RWPE2 (cell line): ENCODE data around the gene LCORL.

Experiments
- ATAC-seq: fragments of 200-7000 bp; cut with Tn5 transposase; 3 replicates; pipeline ENCODE4 v1.9.1; 2021; ENCODE audit warnings: low read depth
- DNase-seq: peaks from one replicate; pipeline ENCODE4 v3.0.0-alpha.2; 2020; ENCODE audit warnings: low spot score
- H3K27ac ChIP-seq: fragments of 450-650 bp; 2 replicates; pipeline ENCODE4 v1.5.1; 2017; ENCODE audit warnings: mild to moderate bottlenecking; ENCODE audit not compliant: poor library complexity, severe bottlenecking
- H3K27me3 ChIP-seq: fragments of 250-450 bp; sonication (Bioruptor Pico); 2 replicates; pipeline ENCODE4 v1.5.1; 2021; ENCODE audit warnings: mild to moderate bottlenecking, moderate library complexity; ENCODE audit not compliant: insufficient read depth, poor library complexity, severe bottlenecking
- H3K36me3 ChIP-seq: fragments of 250-450 bp; sonication (Bioruptor Pico); 2 replicates; pipeline ENCODE4 v1.5.1; 2020; ENCODE audit warnings: low read depth, mild to moderate bottlenecking, moderate library complexity
- H3K4me1 ChIP-seq: fragments of 250-450 bp; sonication (Bioruptor Pico); 2 replicates; pipeline ENCODE4 v1.5.1; 2021; ENCODE audit warnings: mild to moderate bottlenecking, moderate library complexity; ENCODE audit not compliant: insufficient read depth, poor library complexity, severe bottlenecking
- H3K4me3 ChIP-seq: fragments of 250-450 bp; sonication (Bioruptor Pico); 2 replicates; pipeline ENCODE4 v1.5.1; 2021; ENCODE audit warnings: mild to moderate bottlenecking, moderate library complexity; ENCODE audit not compliant: severe bottlenecking
- H3K9me3 ChIP-seq: fragments of 250-450 bp; sonication (Bioruptor Pico); 2 replicates; pipeline ENCODE4 v1.5.1; 2021; ENCODE audit warnings: mild to moderate bottlenecking, moderate library complexity; ENCODE audit not compliant: severe bottlenecking
- CTCF ChIP-seq: fragments of 450-650 bp; IDR thresholded peaks from one replicate; pipeline ENCODE4 v1.5.1; 2017; ENCODE audit warnings: mild to moderate bottlenecking, moderate library complexity; ENCODE audit not compliant: poor library complexity, severe bottlenecking

The LCORL gene

GRCh38 chr4:18034099-18034498 is 12.5 kb upstream of the LCORL start:
- TF ChIP-seq CTCF = no peak
- no peak overlapping the region for H3K27ac ChIP-seq
- H3K4me1 ChIP-seq = no peaks in the 10 kb centered on the region
- H3K36me3 ChIP-seq = no peaks in the 10 kb centered on the region
- no peaks in the 10 kb centered on the region for H3K9me3 ChIP-seq
- no peak for DNase-seq
- ATAC-seq = no peak
- no peak overlapping the region for H3K4me3 ChIP-seq
- H3K27me3 ChIP-seq = no peaks in the 10 kb centered on the region

GRCh38 chr4:18033111-18034085 is 11.8 kb upstream of the LCORL start:
- DNase-seq (no peak), ATAC-seq (no peak)
- no peak overlapping the region for H3K4me3 ChIP-seq
- no peaks in the 10 kb centered on the region for H3K36me3 ChIP-seq
- H3K27me3 ChIP-seq = no peaks in the 10 kb centered on the region
- TF ChIP-seq CTCF = no peak
- no peaks in the 10 kb centered on the region for H3K4me1 ChIP-seq
- H3K9me3 ChIP-seq = no peaks in the 10 kb centered on the region
- H3K27ac ChIP-seq = no peak overlapping the region

- DNase-seq (no peak), ATAC-seq (no peak)
- Histone ChIP-seq H3K9me3 (no peaks in the 10 kb centered on the region), H3K27ac (no peak overlapping the region), H3K36me3 (no peaks in the 10 kb centered on the region), H3K4me1 (no peaks in the 10 kb centered on the region), H3K27me3 (peaks cover 7% of the 10 kb centered on the region), H3K4me3 (no peak overlapping the region)
- TF ChIP-seq CTCF = no peak
Measured at GRCh38 chr4:18025288-18025687, 3.7 kb upstream of the LCORL start.

- Histone ChIP-seq H3K4me3 (peak overlapping the region; percentile 91), H3K27me3 (peaks cover 7% of the 10 kb centered on the region), H3K27ac (no peak overlapping the region), H3K36me3 (no peaks in the 10 kb centered on the region), H3K4me1 (no peaks in the 10 kb centered on the region), H3K9me3 (no peaks in the 10 kb centered on the region)
- TF ChIP-seq CTCF = no peak
- ATAC-seq (no peak), DNase-seq (no peak)
Measured at GRCh38 chr4:18022572-18023050, 1.1 kb upstream of the LCORL start.

- TF ChIP-seq CTCF = no peak
- Histone ChIP-seq H3K4me1 (no peaks in the 10 kb centered on the region), H3K27ac (peak overlapping the region; percentile 71), H3K9me3 (no peaks in the 10 kb centered on the region), H3K27me3 (peaks cover 7% of the 10 kb centered on the region), H3K4me3 (peak overlapping the region; percentile 91), H3K36me3 (no peaks in the 10 kb centered on the region)
- no peak for DNase-seq
- peak; percentile 13 for ATAC-seq
Measured at GRCh38 chr4:18021470-18021719, 160 bp downstream of the LCORL start.
